Measurements from ENCODE around the gene DNAJA1. TPM values are rescaled to one million over a fixed set of nuclear protein-coding genes. Genes with fewer than 3 reads are reported as not detected.

Gene DNAJA1
- total RNA-seq, 6 donors from 2014 or later = 35.6 to 141 (median 94.0) TPM

GRCh38 chr9:33025572-33026342, 684 bp downstream of the DNAJA1 start:
- Histone ChIP-seq H3K27ac (peak overlapping the region; percentile 97 to 100 (median 99)), H3K4me1 (peaks cover 46 to 61% (median 57%) of the 10 kb centered on the region in 4 donors), H3K27me3 (no peaks in the 10 kb centered on the region), H3K9me3 (no peaks in the 10 kb centered on the region), H3K4me3 (peak overlapping the region; percentile 74 to 97 (median 77)), H3K36me3 (peaks cover under 1 to 44% (median 10%) of the 10 kb centered on the region in 4 donors)
- WGBS, 2 donors = 1 to 2% methylated on average over 24 to 25 of the region's 36 CpGs
- peak; percentile 70 to 79 for ATAC-seq (ENCODE audit: low FRiP score in 2 of 2)
- DNase-seq = peak; percentile 81 to 93
- TF ChIP-seq POLR2AphosphoS5 (IDR thresholded peaks at IDR 0.05) = peak in 1 of 2 donors; percentile 43
- TF ChIP-seq EP300 (IDR thresholded peaks at IDR 0.05) = no peak

DNA sequence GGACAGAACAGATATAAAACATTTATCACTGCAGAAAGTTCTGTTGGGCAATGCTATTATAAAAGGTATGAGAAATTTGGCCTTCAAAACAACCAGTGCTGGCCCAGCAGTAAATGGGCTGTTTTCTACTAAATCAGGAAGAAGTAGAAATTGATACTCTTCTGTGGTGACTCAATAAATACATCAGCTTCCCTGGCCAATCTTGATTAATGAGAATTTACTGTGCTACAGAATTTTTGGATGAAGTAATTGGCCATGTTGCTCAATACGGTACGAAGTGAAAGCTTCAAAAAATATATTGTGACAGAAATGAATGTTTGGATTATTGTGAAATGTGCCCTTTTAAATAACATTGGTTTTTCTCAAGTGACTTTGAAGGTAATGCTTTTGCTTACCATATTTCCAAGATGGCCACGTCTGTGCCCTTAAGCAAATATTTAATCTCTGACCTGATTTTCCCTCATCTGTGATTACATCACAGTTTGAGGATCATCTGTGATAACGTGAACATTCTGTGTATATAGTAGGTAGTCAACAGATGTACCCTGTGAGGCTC, 4.2 kb downstream of the DNAJA1 start:
- no peaks in the 10 kb centered on the region for H3K9me3 ChIP-seq
- peaks cover 38 to 62% (median 53%) of the 10 kb centered on the region in 4 donors for H3K4me1 ChIP-seq
- peak overlapping the region in 3 of 4 donors; percentile 2 to 64 (median 12) for H3K27ac ChIP-seq
- DNase-seq (no peak), ATAC-seq (ENCODE audit: low FRiP score in 2 of 2) (no peak)
- H3K27me3 ChIP-seq = no peaks in the 10 kb centered on the region
- peaks cover 14 to 79% (median 39%) of the 10 kb centered on the region in 4 donors for H3K36me3 ChIP-seq
- no peak for TF ChIP-seq POLR2A (IDR thresholded peaks at IDR 0.05)
- TF ChIP-seq CTCF (IDR thresholded peaks at IDR 0.05) = no peak
- no peak for TF ChIP-seq EP300 (IDR thresholded peaks at IDR 0.05)
- TF ChIP-seq POLR2AphosphoS5 (IDR thresholded peaks at IDR 0.05) = peak in 1 of 2 donors; percentile 29
- H3K4me3 ChIP-seq = no peak overlapping the region
- WGBS, 2 donors = 16 to 22% methylated on average over 4 of the region's 4 CpGs

DNA sequence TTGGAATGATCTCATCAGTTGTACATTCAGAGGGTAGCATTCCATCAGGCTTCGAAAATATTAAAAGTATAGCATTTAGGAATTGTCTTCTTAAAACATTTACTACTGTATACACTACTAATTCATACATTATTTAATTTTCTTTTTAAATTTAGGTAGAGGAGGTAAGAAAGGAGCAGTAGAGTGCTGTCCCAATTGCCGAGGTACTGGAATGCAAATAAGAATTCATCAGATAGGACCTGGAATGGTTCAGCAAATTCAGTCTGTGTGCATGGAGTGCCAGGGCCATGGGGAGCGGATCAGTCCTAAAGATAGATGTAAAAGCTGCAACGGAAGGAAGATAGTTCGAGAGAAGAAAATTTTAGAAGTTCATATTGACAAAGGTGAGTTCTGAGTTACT, 5.2 kb downstream of the DNAJA1 start:
- no peak for DNase-seq
- no peak overlapping the region for H3K27ac ChIP-seq
- H3K4me1 ChIP-seq = peaks cover 36 to 59% (median 51%) of the 10 kb centered on the region in 4 donors
- TF ChIP-seq POLR2A (IDR thresholded peaks at IDR 0.05) (no peak), POLR2AphosphoS5 (IDR thresholded peaks at IDR 0.05) (no peak), CTCF (IDR thresholded peaks at IDR 0.05) (no peak), EP300 (IDR thresholded peaks at IDR 0.05) (no peak)
- peaks cover 17 to 89% (median 49%) of the 10 kb centered on the region in 4 donors for H3K36me3 ChIP-seq
- 90% methylated on average over 5 of the region's 5 CpGs for WGBS, 2 donors
- no peak for ATAC-seq (ENCODE audit: low FRiP score in 2 of 2)
- H3K9me3 ChIP-seq = no peaks in the 10 kb centered on the region
- no peaks in the 10 kb centered on the region for H3K27me3 ChIP-seq
- no peak overlapping the region for H3K4me3 ChIP-seq

DNA sequence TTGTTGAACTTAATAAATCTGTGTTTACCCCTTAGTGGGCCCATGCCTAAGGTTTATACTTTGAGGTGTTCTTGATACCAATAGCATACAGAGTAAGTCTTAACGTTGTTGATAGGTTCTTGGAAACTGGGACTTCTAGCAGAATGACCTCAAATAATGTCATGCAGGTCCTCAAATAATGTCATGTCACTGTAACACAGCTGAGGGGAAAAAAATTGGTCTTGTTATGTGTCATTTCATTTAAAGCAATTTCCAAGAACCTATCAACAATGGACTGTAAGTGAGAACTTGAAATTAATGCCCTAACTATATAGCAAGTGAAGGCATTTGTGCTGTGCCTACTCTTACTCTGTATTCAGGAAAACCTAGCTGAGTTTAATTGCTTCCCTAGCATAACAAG, 7.2 kb downstream of the DNAJA1 start:
- H3K4me1 ChIP-seq = peaks cover 23 to 48% (median 39%) of the 10 kb centered on the region in 4 donors
- 65 to 77% methylated on average over 1 of the region's 1 CpG for WGBS, 2 donors
- no peaks in the 10 kb centered on the region for H3K9me3 ChIP-seq
- DNase-seq = no peak
- H3K27ac ChIP-seq = no peak overlapping the region
- H3K36me3 ChIP-seq = peaks cover 38 to 100% (median 69%) of the 10 kb centered on the region in 4 donors
- no peaks in the 10 kb centered on the region for H3K27me3 ChIP-seq
- TF ChIP-seq POLR2AphosphoS5 (IDR thresholded peaks at IDR 0.05) = no peak
- no peak overlapping the region for H3K4me3 ChIP-seq
- ATAC-seq (ENCODE audit: low FRiP score in 2 of 2) = no peak

DNA sequence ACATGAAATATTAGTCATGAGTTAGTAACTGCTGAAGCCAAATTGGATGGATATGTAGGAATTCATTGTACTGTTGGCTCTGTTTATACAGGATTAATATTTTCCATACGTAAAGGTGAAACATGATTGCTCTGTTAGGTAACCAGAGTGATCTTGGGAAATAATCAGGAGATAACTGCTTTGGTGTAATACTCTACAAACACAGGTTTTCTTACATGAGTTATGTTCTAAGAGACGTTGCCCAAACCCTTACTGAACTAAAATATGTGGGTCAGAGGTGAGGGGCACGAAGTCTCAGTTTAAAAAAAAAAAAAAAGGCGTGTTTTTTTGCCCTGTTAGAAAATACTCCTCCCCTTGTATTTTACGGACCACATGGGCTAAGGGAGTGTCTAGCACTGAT, 7.8 kb downstream of the DNAJA1 start:
- Histone ChIP-seq H3K4me3 (no peak overlapping the region), H3K27me3 (no peaks in the 10 kb centered on the region), H3K4me1 (peaks cover 17 to 42% (median 33%) of the 10 kb centered on the region in 4 donors), H3K27ac (no peak overlapping the region), H3K9me3 (no peaks in the 10 kb centered on the region), H3K36me3 (peaks cover 41 to 100% (median 75%) of the 10 kb centered on the region in 4 donors)
- WGBS, 2 donors = 85 to 91% methylated on average over 5 of the region's 5 CpGs
- ATAC-seq (ENCODE audit: low FRiP score in 2 of 2) (no peak), DNase-seq (no peak)
- TF ChIP-seq EP300 (IDR thresholded peaks at IDR 0.05) (no peak), POLR2AphosphoS5 (IDR thresholded peaks at IDR 0.05) (no peak), POLR2A (IDR thresholded peaks at IDR 0.05) (no peak), CTCF (IDR thresholded peaks at IDR 0.05) (no peak)

All from upper lobe of left lung (tissue), 6 donors.